Measurements from ENCODE around the gene NR2E1. TPM values are rescaled to one million over a fixed set of nuclear protein-coding genes. Genes with fewer than 3 reads are reported as not detected.

Gene NR2E1
- total RNA-seq, 1 experiment from 2014 or later = not detected

- no peak overlapping the region for H3K4me2 ChIP-seq
Measured at GRCh38 chr6:108195209-108195608, 29.4 kb downstream of the NR2E1 start.

GRCh38 chr6:108198761-108199498 lies 33.1 kb downstream of the NR2E1 start:
- H3F3A ChIP-seq (ENCODE audit: insufficient read depth, low read depth) = peaks cover 13% of the 10 kb centered on the region
- BruUV-seq (replicated peaks) = no TSS peak
- no peaks in the 10 kb centered on the region for H3K9me2 ChIP-seq (ENCODE audit: insufficient read depth)
- DNase-seq = no peak
- TF ChIP-seq EZH2 (IDR thresholded peaks at IDR 0.05; ENCODE audit: low read depth) = no peak
- no peaks in the 10 kb centered on the region for H3K79me2 ChIP-seq (ENCODE audit: low read depth)
- H3K27ac ChIP-seq = no peak overlapping the region
- no peaks in the 10 kb centered on the region for H3K27me3 ChIP-seq (ENCODE audit: insufficient read depth, low read depth)
- ChIA-PET CTCF (no interaction called here), POLR2A (ENCODE audit: unreplicated experiment) (interaction anchor here (0.7 kb wide), 1 partner anchor 62 kb away, joined by 5 read pairs; the partner anchor contains the start of gene SNX3)
- H3K4me2 ChIP-seq = no peak overlapping the region
- H4K20me1 ChIP-seq (ENCODE audit: insufficient read depth) = no peaks in the 10 kb centered on the region
- H3K4me3 ChIP-seq = no peak overlapping the region
- no peaks in the 10 kb centered on the region for H3K9me3 ChIP-seq (ENCODE audit: insufficient read depth, low read depth)
- no peak overlapping the region for H2AFZ ChIP-seq
- H3K4me1 ChIP-seq (replicated peaks; ENCODE audit: insufficient read depth) = peaks cover 25% of the 10 kb centered on the region
- H3K36me3 ChIP-seq (ENCODE audit: low read depth) = no peaks in the 10 kb centered on the region
- intact Hi-C loops (cut with micrococcal nuclease; ENCODE audit: unreplicated experiment) = no loop called here

More at GRCh38 chr6:108195209-108195608, 29.4 kb downstream of the NR2E1 start:
- intact Hi-C loops (cut with micrococcal nuclease; ENCODE audit: unreplicated experiment) = no loop called here
- no peak overlapping the region for H2AFZ ChIP-seq
- no peaks in the 10 kb centered on the region for H3K27me3 ChIP-seq (ENCODE audit: insufficient read depth, low read depth)
- H3K36me3 ChIP-seq (ENCODE audit: low read depth) = no peaks in the 10 kb centered on the region
- H4K20me1 ChIP-seq (ENCODE audit: insufficient read depth) = no peaks in the 10 kb centered on the region
- no peak for DNase-seq
- CTCF ChIA-PET = no interaction called here
- TF ChIP-seq CTCF (conservative IDR thresholded peaks at IDR 0.05) = no peak
- no peak for TF ChIP-seq EZH2 (IDR thresholded peaks at IDR 0.05; ENCODE audit: low read depth)
- no peaks in the 10 kb centered on the region for H3K9me3 ChIP-seq (ENCODE audit: insufficient read depth, low read depth)
- H3F3A ChIP-seq (ENCODE audit: insufficient read depth, low read depth) = no peaks in the 10 kb centered on the region
- no peaks in the 10 kb centered on the region for H3K79me2 ChIP-seq (ENCODE audit: low read depth)
- peaks cover 6% of the 10 kb centered on the region for H3K4me1 ChIP-seq (replicated peaks; ENCODE audit: insufficient read depth)
- POLR2A ChIA-PET (ENCODE audit: unreplicated experiment) = interaction anchor here (0.6 kb wide), 1 partner anchor 9 kb away, joined by 9 read pairs; no protein-coding TSS in a partner anchor
- no peak overlapping the region for H3K4me3 ChIP-seq
- no TSS peak for BruUV-seq (replicated peaks)
- H3K27ac ChIP-seq = no peak overlapping the region
- no peaks in the 10 kb centered on the region for H3K9me2 ChIP-seq (ENCODE audit: insufficient read depth)

- ChIA-PET POLR2A (ENCODE audit: unreplicated experiment) (interaction anchor here (0.6 kb wide), 2 partner anchors 60 to 895 kb away, joined by 4 to 9 read pairs; partner anchors contain the start of genes CEP57L1, SESN1 and SNX3), CTCF (no interaction called here)
- no peak for DNase-seq
- no peaks in the 10 kb centered on the region for H3K9me2 ChIP-seq (ENCODE audit: insufficient read depth)
- no peak overlapping the region for H3K4me3 ChIP-seq
- BruUV-seq (replicated peaks) = no TSS peak
- no peaks in the 10 kb centered on the region for H4K20me1 ChIP-seq (ENCODE audit: insufficient read depth)
- no peaks in the 10 kb centered on the region for H3K36me3 ChIP-seq (ENCODE audit: low read depth)
- TF ChIP-seq EZH2 (IDR thresholded peaks at IDR 0.05; ENCODE audit: low read depth) = no peak
- no peak for TF ChIP-seq CTCF (conservative IDR thresholded peaks at IDR 0.05)
- H3K27me3 ChIP-seq (ENCODE audit: insufficient read depth, low read depth) = no peaks in the 10 kb centered on the region
- H3K4me1 ChIP-seq (replicated peaks; ENCODE audit: insufficient read depth) = peaks cover 25% of the 10 kb centered on the region
- H3K4me2 ChIP-seq = peak overlapping the region; percentile 55
- peaks cover 13% of the 10 kb centered on the region for H3F3A ChIP-seq (ENCODE audit: insufficient read depth, low read depth)
- H3K27ac ChIP-seq = no peak overlapping the region
- intact Hi-C loops (cut with micrococcal nuclease; ENCODE audit: unreplicated experiment) = no loop called here
- H2AFZ ChIP-seq = no peak overlapping the region
- H3K79me2 ChIP-seq (ENCODE audit: low read depth) = no peaks in the 10 kb centered on the region
- no peaks in the 10 kb centered on the region for H3K9me3 ChIP-seq (ENCODE audit: insufficient read depth, low read depth)
Measured at GRCh38 chr6:108200186-108200585, 34.4 kb downstream of the NR2E1 start.
